Retina (tissue), 1 donor: Measurements from ENCODE around the gene UGCG.
"Not testable (repeated sequence)": the region's sequence is repeated elsewhere in the genome, so short reads cannot be mapped to it uniquely, and the experiment has no call there.

ENCODE experiments used
- DNase-seq: peaks from one replicate; pipeline ENCODE4 v3.0.0-alpha.2; 2016

UGCG gene

DNA sequence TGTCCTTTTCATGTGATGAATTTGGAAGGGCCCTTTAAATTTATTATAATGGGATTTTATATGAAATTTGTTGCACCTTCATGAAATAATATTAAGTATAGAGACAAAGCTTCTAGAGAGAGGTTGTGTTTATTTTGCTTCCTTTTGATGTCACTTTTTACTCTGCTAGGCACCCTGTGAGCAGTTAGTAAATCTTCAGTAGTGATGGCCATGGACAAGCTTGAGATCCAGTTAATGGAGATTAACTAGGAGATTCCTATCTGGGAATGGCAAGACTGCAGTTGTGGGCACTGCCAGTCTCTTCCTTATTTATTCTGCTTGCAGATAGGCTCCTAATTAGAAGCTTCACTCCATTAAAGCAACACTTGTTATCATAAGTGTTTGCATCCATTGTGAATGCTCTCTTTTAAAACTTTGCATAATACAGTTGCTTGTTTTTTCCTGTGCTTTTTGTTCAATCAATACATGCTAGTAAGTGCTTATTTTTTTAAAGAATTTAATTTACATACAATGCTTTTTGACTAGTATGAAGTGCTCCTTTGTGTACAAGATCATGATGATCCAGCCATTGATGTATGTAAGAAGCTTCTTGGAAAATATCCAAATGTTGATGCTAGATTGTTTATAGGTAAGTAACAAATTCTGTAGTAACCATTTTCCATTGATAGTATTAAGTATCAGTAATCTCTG, 25.9 kb downstream of the UGCG start:
- no peak for DNase-seq

DNA sequence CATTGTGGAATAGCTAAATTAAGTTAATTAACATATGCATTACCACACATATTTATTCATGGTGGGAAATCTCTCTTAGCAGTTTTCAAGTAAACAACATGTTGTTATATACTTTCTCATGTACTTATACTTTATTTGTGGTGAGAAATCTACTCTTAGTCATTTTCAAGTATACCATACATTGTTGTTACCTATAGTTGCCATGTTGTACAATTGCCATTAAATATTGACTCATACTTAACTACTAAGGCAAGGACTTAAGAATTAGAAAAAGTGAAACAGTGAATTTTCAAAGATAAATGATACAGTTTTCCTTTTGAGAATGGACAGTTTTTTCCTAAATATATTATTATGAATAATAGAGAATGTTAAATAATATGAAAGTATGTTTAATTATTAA, 27.7 kb downstream of the UGCG start:
- DNase-seq = no peak

DNA sequence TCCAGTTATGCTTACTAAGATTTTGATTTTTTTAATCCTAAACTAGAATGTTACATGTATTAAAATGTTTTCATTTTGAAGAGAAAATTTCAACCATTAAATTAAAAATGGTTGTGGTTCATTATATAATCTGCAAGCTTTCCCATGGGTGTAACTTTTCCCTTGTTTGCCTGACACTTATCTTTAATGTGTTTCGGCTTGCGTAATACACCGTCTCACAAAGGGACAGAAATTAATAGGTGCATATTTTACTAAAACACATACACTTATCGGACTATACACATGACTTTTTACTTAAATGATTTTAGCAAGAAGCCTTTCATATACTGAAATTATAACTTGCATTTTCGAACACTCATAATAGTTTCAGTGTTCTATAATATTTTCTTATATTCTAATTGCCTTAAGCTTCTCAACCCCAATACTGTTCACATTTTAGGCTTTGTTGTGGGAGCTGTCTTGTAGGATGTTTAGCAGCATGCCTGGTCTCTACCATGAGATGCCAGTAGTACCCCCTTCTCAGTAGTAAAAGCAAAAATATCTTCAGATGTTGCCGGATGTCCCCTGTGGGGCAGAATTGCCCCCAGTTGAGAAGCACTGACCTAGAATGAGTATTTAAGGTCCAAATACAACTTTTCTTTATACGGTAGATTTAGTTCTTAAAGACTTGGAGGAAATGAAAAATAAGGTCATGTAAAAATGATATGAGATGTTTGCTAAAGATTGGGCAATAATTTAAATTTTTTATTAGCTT, 28.6 kb downstream of the UGCG start:
- no peak for DNase-seq

DNA sequence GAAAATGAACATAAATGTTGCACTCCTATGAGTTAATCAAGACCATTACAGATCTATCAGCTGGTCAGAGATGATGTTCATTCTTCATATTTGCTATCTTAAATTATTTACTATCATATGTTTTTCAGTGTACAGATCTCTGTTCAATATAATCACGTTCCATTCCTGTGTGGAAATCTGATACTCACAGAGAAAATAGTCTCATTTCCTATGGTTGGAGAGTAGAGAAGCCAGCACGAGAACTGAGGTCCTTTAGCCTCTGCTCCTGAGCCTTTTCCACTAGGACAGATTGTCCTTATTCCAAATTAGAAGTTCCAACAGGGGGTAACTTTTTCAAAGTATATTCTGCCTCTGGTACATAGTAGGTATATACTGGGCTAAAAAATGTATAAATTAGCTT, 29.2 kb downstream of the UGCG start:
- DNase-seq = no peak

DNA sequence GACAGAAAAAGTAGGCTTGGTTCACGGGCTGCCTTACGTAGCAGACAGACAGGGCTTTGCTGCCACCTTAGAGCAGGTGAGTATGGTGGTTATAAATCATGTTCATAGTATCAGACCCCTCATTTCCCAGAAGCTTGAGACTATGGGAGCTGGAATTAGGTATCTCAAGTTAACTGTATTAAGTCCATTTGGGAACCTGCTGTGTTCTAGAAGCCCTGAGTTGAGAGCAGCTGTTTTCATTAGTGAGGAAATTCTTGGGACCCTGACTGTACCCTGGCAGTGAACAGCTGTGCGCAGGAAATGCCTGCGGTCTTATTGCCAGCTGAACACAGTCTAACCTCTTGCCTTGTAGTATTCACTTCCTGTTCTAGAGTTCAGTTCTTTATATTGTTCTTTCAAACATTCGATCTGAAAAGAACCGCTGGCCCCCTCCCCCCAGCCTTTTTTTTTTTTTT, 29.8 kb downstream of the UGCG start:
- no peak for DNase-seq

DNA sequence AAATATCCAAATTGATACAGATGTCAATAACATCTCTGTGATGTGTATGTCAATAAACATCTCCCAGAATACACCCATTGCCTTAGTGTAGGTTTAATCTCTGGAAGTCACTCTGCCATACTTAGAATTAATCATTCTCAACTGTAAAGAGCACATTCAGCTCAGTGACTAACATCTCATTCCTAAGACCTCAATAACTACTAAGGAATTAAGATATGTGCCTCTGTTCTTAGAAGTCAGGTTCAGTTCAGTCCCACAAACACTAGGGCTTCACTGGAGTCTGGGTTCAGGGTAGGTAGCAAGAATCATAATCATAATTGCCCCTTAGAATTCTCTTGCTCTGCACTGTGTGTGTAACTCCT, 31.7 kb downstream of the UGCG start:
- DNase-seq = no peak

DNA sequence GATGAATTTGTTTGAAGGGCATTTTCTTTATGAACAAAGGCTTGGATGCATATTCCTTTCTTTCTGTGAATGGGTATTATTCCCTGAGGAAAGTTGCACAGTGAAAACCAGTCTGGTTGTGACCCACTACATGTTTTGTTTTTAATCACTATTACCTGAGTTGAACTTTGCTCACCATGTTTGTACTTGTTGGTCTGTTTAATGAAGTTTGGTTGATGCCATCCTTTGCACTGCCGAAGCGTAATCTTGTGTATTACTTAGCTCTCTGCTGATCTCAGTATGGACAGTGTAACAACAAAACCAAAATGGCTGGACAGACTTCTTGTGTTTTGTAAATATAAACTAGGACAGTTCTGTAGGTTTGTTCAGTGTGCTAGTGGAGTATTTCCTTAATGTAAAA, 38.1 kb downstream of the UGCG start:
- no peak for DNase-seq

DNA sequence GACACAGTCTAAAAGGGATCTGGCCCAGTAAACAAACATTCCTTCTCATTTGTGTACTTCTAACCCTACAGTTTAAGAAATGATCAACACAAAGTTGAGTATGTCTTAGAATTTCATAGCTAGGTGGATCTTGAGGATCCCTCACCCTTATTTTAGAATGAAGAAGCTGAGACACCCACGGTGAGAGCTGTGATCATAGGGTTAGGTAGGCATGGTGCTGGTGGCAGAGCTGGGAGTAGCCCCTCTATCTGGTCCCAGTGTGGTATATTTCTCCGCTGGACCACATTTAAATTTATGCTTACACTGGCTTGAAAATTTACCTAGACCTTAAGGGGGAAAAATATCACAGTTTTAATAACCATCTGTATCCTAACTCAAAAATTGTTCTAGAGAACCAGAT, 39.8 kb downstream of the UGCG start:
- no peak for DNase-seq

DNA sequence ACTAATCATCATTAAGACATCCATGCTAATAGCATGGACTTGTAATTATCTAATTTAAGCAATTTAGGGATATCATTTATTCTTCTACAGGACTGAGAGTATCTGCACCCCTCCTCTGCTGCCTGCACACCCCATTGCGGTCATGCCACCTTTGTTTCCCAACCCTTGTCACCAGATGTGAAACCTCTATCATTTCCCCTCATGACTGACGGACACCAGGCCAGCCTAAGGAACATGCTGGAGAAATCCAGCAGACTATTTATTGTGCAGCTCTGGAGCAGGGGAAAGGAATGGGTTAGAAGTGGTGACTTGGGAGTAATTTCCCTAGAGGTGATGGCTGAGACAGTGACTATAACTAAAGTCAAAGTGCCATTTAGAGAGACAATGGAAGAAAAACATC, 40.7 kb downstream of the UGCG start:
- DNase-seq = no peak

DNA sequence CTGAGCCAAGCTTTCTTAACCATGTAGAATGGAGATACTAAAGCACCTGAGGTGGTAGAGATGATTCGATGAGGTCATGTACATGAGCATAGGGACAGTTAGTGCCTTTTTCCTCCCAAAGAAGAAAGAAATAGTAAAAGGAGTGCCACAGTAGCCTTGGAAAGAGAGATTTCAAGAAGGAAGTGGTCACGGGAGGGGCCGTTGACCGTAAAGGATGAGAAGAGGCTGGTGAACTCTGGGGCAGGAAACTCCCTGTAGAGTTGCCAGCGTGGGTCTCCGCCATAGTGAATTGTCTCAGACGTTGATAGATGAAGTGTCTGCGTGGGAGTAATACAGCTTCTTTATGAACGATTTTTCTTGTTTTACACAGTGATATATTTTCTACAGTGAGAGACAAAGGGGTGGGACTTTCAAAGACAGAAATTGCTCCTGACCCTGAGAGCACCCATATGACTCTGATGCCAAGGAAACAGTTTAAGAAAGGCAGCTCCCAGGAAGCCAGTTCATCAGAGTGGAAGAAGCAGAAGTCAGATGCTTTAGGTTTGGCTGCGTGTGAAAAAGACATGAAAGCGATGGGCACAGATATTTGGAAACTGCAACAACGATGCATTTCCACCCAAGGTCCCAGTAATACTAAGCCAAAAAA, 41.3 kb downstream of the UGCG start:
- no peak for DNase-seq

DNA sequence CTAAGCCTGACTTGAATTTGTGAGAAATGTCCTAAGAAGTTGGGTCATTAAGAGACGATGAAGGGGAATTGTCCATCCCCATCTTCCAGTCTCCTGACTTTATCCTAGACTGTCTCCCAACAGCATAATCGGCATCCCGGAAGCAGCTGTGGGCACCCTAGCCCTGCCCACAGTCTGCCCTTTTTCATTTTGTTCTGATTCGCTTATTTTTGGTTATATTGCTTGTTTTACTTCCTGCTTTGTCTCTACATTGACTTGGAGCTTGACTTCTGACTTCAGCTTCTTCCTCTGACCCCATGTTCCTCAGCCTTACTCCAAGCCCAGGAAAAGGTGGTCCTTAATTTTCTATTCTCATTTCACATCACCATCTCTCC, 41.8 kb downstream of the UGCG start:
- no peak for DNase-seq

DNA sequence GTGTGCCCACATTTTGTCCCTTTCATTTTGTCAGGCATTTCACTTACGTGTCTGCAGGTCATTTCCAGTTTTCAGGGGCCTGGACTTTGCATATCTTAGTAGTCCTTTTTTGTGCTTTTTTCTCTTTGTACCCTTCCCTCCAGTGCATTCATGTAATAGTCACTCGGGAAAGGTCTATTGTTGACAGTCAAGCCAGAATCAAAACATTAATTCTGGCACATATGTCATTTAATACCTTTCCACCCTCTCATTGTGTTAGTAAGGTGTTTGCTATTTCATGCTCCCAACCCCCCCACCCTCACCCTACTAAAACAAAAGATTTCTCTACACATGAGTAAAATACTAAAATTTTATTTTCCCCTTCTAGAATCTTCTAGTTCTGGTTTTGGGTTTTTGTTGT, 42.7 kb downstream of the UGCG start:
- DNase-seq = no peak

DNA sequence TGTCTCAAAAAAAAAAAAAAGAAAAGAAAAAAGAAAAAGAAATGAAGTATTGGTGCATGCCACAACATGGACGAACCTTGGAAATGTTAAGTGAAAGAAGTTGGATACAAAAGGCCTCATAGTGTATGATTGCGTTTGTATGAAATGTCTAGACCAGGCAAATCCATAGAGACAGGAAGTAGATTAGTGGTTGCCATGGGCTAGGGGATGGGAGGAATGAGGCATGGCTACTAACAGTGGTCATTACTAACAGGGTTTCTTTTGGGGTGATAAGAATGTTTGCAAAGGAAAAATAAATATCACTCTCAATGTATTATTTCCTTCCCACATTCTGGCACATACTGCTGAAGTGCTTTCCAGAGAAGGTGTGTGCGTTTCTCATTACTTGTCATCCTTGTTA, 44.1 kb downstream of the UGCG start:
- DNase-seq = no peak

DNA sequence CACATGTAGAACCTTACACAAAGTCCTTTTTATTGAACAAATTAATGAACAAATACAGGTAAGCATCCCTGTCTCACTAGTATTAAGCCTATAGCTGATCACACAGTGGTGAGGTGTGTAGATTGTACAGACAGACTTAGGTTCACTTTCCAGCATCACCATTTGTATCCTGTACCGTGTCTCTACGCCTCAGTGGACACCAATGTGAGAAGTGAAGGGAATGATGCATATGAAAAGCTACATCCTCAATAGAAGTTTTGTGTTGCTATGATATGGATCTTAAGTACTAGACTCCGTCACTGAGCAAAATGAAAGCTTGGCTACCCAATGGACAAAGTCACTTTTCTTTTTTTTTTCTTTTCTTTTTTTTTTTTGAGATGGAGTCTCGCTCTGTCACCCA, 46.6 kb downstream of the UGCG start:
- DNase-seq = no peak

DNA sequence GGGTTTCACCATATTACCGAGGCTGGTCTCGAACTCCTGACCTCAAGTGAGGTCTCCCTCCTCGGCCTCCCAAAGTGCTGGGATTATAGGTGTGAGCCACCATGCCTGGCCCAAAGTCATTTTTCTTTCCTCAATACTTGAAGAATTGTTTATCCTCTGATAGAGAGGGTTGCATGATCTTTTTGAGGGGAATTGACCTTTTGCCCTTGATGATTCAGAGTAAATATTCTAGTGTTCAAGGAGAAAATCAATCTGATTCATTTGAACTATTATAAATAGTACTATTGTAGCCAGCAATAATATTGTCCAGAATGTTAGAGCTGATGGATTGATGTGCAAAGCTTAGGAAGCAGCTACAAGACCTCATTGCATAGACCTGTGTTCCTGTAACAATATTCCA, 47.1 kb downstream of the UGCG start:
- DNase-seq = no peak

DNA sequence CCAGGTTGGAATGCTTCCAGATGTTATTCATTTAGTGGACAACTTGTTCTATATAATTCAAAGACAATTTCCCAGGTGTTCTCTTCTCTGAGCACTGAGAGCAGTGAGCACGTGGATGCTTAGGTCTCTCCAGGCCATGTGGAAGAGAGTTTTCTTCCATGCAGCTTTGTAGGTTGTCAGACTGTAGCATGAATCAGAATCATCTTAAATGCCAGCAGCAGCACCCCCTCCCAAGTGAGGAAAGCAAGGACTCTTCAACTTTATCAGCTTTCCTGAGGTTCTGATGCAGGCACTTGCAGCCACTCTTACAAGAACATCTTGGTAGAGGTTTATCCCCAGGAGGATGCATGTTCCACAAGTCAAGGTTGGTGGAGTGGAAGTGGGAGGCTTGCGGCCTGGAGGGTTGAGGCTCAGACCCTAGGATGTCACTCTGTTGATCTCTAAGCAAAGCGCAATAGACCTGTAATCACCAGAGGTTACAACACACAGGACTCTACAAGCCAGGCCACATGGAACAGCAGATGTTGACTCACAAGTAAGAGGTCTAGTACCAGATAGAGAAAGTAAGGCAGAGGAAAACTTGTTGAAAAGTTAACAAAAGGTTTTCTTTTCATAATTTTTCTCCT, 47.7 kb downstream of the UGCG start:
- no peak for DNase-seq

DNA sequence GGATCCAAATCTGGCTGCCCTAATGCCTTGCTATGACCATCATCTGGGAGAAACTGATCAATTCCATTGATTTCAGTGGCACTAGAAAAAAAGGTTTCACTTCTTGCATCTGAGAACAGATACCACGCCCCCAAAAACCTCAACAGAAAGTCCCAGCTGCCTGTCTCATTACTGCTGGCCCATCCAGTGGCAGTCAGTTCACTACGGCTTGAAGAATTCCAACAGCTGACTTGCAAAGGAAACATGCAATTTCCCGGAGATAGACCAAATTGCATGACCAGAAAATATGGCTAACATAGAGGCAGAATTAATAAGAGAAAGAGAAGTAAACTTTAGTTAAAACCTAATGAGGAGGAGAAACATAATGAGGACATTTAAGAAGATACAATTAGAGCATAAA, 48.6 kb downstream of the UGCG start:
- DNase-seq = no peak

DNA sequence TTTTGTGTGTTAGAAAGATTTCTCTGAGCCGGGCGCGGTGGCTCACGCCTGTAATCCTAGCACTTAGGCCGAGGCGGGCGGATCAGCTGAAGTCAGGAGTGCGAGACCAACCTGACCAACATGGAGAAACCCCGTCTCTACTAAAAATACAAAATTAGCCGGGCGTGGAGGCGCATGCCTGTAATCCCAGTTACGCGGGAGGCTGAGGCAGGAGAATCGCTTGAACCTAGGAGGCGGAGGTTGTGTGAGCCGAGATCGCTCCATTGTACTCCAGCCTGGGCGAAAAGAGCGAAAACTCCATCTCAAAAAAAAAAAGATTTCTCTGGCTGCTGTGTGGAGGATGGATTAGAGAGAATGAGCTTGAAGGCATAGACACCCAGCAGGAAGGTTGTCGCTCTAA, 51.5 kb downstream of the UGCG start:
- not testable (repeated sequence) for DNase-seq

DNA sequence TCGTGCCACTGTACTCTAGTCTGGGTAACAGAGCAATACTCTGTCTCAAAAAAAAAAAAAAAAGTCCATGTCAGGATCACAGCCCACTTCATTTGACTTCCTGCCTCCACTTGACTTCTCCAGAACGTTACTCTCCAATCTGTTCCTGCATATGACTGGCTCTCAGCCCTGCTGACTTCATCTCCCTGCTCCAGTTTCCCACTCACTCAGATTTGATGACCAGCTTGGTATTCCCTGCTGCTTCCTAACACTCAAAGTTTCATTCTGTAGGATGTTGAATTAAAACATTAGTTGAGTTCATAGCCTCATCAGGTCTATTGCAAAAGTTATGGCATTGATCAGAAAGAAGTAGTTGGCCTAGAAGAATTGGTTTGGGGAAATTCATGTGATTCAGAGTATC, 52.3 kb downstream of the UGCG start:
- no peak for DNase-seq

DNA sequence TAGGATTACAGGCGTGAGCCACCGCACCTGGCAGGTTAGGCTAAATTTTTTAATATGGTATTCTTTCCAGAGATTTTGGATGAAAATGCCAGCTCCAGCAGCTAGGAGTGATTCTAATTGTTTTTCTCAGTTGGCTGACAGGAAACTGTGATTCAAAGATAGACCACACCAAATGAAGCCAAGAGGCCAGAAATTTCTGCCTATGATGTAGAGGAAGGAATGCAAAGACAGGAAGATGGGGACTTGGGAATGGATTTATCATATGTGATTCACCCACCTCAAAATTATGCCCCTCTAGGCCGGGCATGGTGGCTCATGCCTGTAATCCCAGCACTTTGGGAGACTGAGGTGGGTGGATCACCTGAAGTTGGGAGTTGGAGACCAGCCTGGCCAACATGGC, 53.3 kb downstream of the UGCG start:
- DNase-seq = no peak

DNA sequence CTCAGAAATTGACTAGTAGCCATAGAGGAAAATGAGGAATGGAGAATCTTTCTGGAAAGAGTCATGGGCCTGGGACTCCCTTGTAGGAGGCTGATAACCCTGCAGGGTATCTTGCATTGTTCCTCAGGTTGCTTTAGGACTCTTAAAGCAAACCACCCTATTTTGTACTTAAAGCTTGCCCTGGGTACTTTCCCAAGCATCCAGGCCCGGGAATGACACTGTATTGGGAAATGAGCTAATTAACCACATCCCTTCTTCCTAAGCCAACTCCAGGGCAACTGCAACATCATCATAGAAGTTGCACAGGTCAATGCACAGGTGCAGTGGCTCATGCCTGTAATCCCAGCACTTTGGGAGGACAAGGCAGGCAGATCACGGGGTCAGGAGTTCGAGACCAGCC, 55.9 kb downstream of the UGCG start:
- DNase-seq = no peak

DNA sequence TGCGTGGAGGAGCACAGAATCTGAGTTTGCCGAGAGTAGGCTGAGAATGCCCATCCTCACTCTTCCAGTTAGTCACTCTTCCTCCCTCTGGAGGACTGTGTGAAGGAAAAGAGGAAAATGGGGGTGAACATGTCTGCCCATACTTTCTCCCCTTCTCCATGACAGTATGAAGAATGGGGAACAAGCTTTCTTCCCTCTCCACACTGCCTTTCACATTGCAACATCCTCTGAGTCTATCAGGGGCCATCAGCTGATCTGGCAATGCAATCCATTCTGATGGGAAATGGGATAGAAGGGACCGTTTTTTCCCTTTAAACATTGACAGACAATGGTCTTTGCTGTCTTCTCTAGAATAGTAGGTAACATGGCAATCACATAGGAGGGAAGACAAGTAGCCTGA, 56.8 kb downstream of the UGCG start:
- DNase-seq = no peak

DNA sequence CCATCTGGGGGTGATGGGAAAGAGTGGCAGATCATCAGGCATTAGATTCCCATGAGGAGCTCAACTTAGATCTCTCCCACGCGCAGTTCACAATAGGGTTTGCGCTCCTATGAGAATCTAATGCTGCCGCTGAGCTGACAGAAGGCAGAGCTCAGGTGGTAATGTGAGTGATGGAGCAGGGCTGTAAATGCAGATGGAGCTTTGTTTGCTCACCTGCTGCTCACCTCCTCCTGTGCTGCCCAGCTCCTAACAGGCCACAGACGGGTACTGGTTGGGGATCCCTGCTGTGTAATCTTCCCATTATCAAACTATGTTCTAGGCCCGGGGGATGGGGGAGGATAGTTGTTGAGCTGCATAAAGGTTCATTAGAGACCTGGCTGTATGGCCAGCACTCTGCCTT, 58.4 kb downstream of the UGCG start:
- DNase-seq = no peak
